GM23338 (cell line): ENCODE data around the gene LYRM7. TPM values are rescaled to one million over a fixed set of nuclear protein-coding genes. Genes with fewer than 3 reads are reported as not detected.

Experiments used
- ATAC-seq: fragments of 200-7000 bp; cut with Tn5 transposase; 3 replicates; pipeline ENCODE4 v1.9.1; 2020
- DNase-seq: peaks from one replicate; pipeline ENCODE4 v3.0.0-alpha.2; 2015; ENCODE audit warnings: low spot score
- H2AFZ ChIP-seq: fragments of 200-600 bp; sonication (generic); 2 replicates; pipeline ENCODE4 v1.8.0; 2016; ENCODE audit warnings: antibody characterized with exemption, mild to moderate bottlenecking, moderate library complexity
- H3F3A ChIP-seq: fragments of 200-600 bp; sonication (generic); replicated peaks from 2 replicates; pipeline ENCODE4 v1.8.0; 2017; ENCODE audit warnings: antibody characterized with exemption, mixed run types, low read depth
- H3K27ac ChIP-seq: fragments of 200-600 bp; sonication (generic); 2 replicates; pipeline ENCODE4 v1.6.1; 2016; ENCODE audit warnings: low read depth
- H3K27me3 ChIP-seq: fragments of 200-600 bp; sonication (generic); 2 replicates; pipeline ENCODE4 v1.8.0; 2016; ENCODE audit warnings: mild to moderate bottlenecking, mixed run types, moderate library complexity; ENCODE audit not compliant: insufficient read depth
- H3K36me3 ChIP-seq: fragments of 200-600 bp; sonication (generic); 2 replicates; pipeline ENCODE4 v1.8.0; 2016; ENCODE audit warnings: mild to moderate bottlenecking; ENCODE audit not compliant: insufficient read depth
- H3K4me1 ChIP-seq: fragments of 200-600 bp; sonication (generic); 2 replicates; pipeline ENCODE4 v1.8.0; 2016; ENCODE audit warnings: mild to moderate bottlenecking, moderate library complexity; ENCODE audit not compliant: insufficient read depth
- H3K4me2 ChIP-seq: fragments of 200-600 bp; sonication (generic); 2 replicates; pipeline ENCODE4 v1.7.1; 2017; ENCODE audit warnings: mixed run types
- H3K4me3 ChIP-seq: fragments of 200-600 bp; sonication (generic); 2 replicates; pipeline ENCODE4 v1.6.1; 2016; ENCODE audit warnings: mixed run types
- H3K79me2 ChIP-seq: fragments of 200-600 bp; sonication (generic); replicated peaks from 2 replicates; pipeline ENCODE4 v1.8.0; 2017; ENCODE audit warnings: mild to moderate bottlenecking; ENCODE audit not compliant: insufficient read depth
- H3K9me2 ChIP-seq: fragments of 200-600 bp; sonication (generic); 2 replicates; pipeline ENCODE4 v1.8.0; 2017; ENCODE audit not compliant: insufficient read depth
- H4K20me1 ChIP-seq: fragments of 200-600 bp; sonication (generic); replicated peaks from 2 replicates; pipeline ENCODE4 v1.8.0; 2017; ENCODE audit warnings: mild to moderate bottlenecking; ENCODE audit not compliant: insufficient read depth
- H3K27ac Mint-ChIP-seq: 2 replicates; pipeline ENCODE4 v1.8.0; 2020; ENCODE audit warnings: inconsistent platforms, mild to moderate bottlenecking, moderate library complexity, mixed read lengths
- H3K27me3 Mint-ChIP-seq: 3 replicates; pipeline ENCODE4 v1.8.0; 2022; ENCODE audit warnings: low read depth, mild to moderate bottlenecking, moderate library complexity, mixed read lengths, inconsistent platforms; ENCODE audit not compliant: insufficient read depth, poor library complexity
- H3K36me3 Mint-ChIP-seq: 3 replicates; pipeline ENCODE4 v1.8.0; 2021; ENCODE audit warnings: low read depth, mild to moderate bottlenecking, inconsistent platforms, moderate library complexity, mixed read lengths
- H3K4me1 Mint-ChIP-seq: 3 replicates; pipeline ENCODE4 v1.8.0; 2020; ENCODE audit warnings: mild to moderate bottlenecking, inconsistent platforms, mixed read lengths
- H3K4me3 Mint-ChIP-seq: 3 replicates; pipeline ENCODE4 v1.8.0; 2021; ENCODE audit warnings: moderate library complexity, mild to moderate bottlenecking, inconsistent platforms, mixed read lengths
- H3K9me3 Mint-ChIP-seq: 3 replicates; pipeline ENCODE4 v1.8.0; 2020; ENCODE audit warnings: moderate library complexity, mild to moderate bottlenecking, inconsistent platforms, mixed read lengths
- CREB1 ChIP-seq: fragments of 250-450 bp; sonication (Bioruptor Pico); IDR thresholded peaks from 2 replicates; pipeline ENCODE4 v1.5.0; 2020; ENCODE audit warnings: low read depth, mild to moderate bottlenecking, moderate library complexity
- CTCF ChIP-seq, 2 experiments: fragments of 200-600 bp in 1 of 2; sonication (generic) in 1 of 2; conservative IDR thresholded peaks; 2 replicates each; pipeline versions ENCODE4 v1.5.1 to v1.6.1; 2016 to 2017; ENCODE audit warnings: antibody characterized with exemption in 2 of 2, low read depth in 2 of 2, mild to moderate bottlenecking in 2 of 2, moderate library complexity in 1 of 2
- ETS1 ChIP-seq: IDR thresholded peaks from 2 replicates; pipeline ENCODE4 v1.6.1; 2016; ENCODE audit warnings: antibody characterized with exemption
- EZH2 ChIP-seq: fragments of 200-600 bp; sonication (generic); IDR thresholded peaks from one replicate; pipeline ENCODE4 v1.8.0; 2017; ENCODE audit warnings: antibody characterized with exemption, mild to moderate bottlenecking, low read depth; ENCODE audit not compliant: unreplicated experiment
- EZH2phosphoT487 ChIP-seq: fragments of 200-600 bp; sonication (generic); IDR thresholded peaks from one replicate; pipeline ENCODE4 v1.8.1; 2018; ENCODE audit warnings: antibody characterized with exemption; ENCODE audit not compliant: unreplicated experiment
- JUNB ChIP-seq: IDR thresholded peaks from one replicate; pipeline ENCODE4 v1.6.1; 2016; ENCODE audit warnings: antibody characterized with exemption; ENCODE audit not compliant: unreplicated experiment
- NANOG ChIP-seq: IDR thresholded peaks from 2 replicates; pipeline ENCODE4 v1.6.1; 2016; ENCODE audit warnings: antibody characterized with exemption, borderline replicate concordance
- POLR2AphosphoS5 ChIP-seq: IDR thresholded peaks from 2 replicates; pipeline ENCODE4 v1.6.1; 2016; ENCODE audit warnings: antibody characterized with exemption, low read depth
- REST ChIP-seq: IDR thresholded peaks from one replicate; pipeline ENCODE4 v1.6.1; 2018; ENCODE audit warnings: antibody characterized with exemption; ENCODE audit not compliant: unreplicated experiment
- STAT1 ChIP-seq: IDR thresholded peaks from one replicate; pipeline ENCODE4 v1.6.1; 2016; ENCODE audit warnings: antibody characterized with exemption; ENCODE audit not compliant: unreplicated experiment
- ZNF114 ChIP-seq: fragments of 250-450 bp; sonication (Bioruptor Pico); IDR thresholded peaks from 2 replicates; pipeline ENCODE4 v1.5.0; 2020; ENCODE audit warnings: mild to moderate bottlenecking, moderate library complexity
- ZNF331 ChIP-seq: fragments of 250-450 bp; sonication (Bioruptor Pico); IDR thresholded peaks from 2 replicates; pipeline ENCODE4 v1.5.0; 2020; ENCODE audit warnings: low read depth, mild to moderate bottlenecking, moderate library complexity
- ZNF462 ChIP-seq: fragments of 250-450 bp; sonication (Bioruptor Pico); IDR thresholded peaks from 2 replicates; pipeline ENCODE4 v1.5.0; 2020; ENCODE audit warnings: mild to moderate bottlenecking, moderate library complexity
- polyA plus RNA-seq: library from polyadenylated mRNA; unstranded; fragments of >200 nt; fragmentation: Nextera tagmentation; extraction: Ambion mirVana; gene quantifications from 2 replicates; pipeline ENCODE4 v1.2.1, GENCODE V29; 2016
- total RNA-seq: library from RNA; depleted of rRNA; stranded (reverse); fragments of >200 nt; shearing (Covaris generic); gene quantifications from 2 replicates; pipeline ENCODE4 v1.2.3, GENCODE V29; 2014

Gene LYRM7
- total and polyA plus RNA-seq, 2 experiments from 2014 or later, result 11.3 to 34.8 TPM

GRCh38 chr5:131180407-131180806, 9.7 kb downstream of the LYRM7 start:
- Mint-ChIP-seq H3K9me3 (no peaks in the 10 kb centered on the region), H3K27me3 (peaks cover 2% of the 10 kb centered on the region), H3K36me3 (no peaks in the 10 kb centered on the region), H3K27ac (no peak overlapping the region), H3K4me3 (no peak overlapping the region), H3K4me1 (no peaks in the 10 kb centered on the region)
- Histone ChIP-seq H4K20me1 (no peaks in the 10 kb centered on the region; the same call in 1 of the 2 replicates), H3K4me1 (no peaks in the 10 kb centered on the region), H3K4me2 (no peak overlapping the region), H3F3A (no peaks in the 10 kb centered on the region), H3K36me3 (no peaks in the 10 kb centered on the region), H3K4me3 (no peak overlapping the region), H3K27me3 (no peaks in the 10 kb centered on the region), H2AFZ (no peak overlapping the region), H3K9me2 (no peaks in the 10 kb centered on the region), H3K27ac (no peak overlapping the region), H3K79me2 (no peaks in the 10 kb centered on the region)
- ATAC-seq (no peak), DNase-seq (no peak)
- TF ChIP-seq STAT1 (no peak), EZH2 (no peak), EZH2phosphoT487 (no peak), ZNF462 (CRISPR knock-in tag) (no peak), NANOG (no peak), ZNF331 (CRISPR knock-in tag) (no peak), REST (no peak), CTCF (conservative IDR thresholded peaks at IDR 0.05; ENCODE audit: low read depth in 2 of 2) (no peak), CREB1 (CRISPR knock-in tag) (no peak), ZNF114 (CRISPR knock-in tag) (no peak), JUNB (no peak), POLR2AphosphoS5 (no peak), ETS1 (no peak)
